Epithelial cell of proximal tubule (primary cell): Measurements from ENCODE around the gene MAP3K13. TPM values are rescaled to one million over a fixed set of nuclear protein-coding genes. Genes with fewer than 3 reads are reported as not detected.

Experiments used
- DNase-seq: peaks from one replicate; pipeline ENCODE4 v3.0.0-alpha.2; 2011; ENCODE audit warnings: low read depth
- H3K4me3 ChIP-seq: 2 replicates; pipeline ENCODE4 v1.5.1; 2011; ENCODE audit warnings: low read depth, mild to moderate bottlenecking, low read length
- CTCF ChIP-seq: conservative IDR thresholded peaks from 2 replicates; pipeline ENCODE4 v1.5.1; 2012; ENCODE audit warnings: low read depth, mild to moderate bottlenecking, low read length
- total RNA-seq: library from RNA; depleted of rRNA; stranded (reverse); fragments of >200 nt; gene quantifications from 2 replicates; pipeline ENCODE4 v1.2.3, GENCODE V29; 2015

Gene MAP3K13
- total RNA-seq, 1 donor from 2014 or later, result 14.5 TPM

GRCh38 chr3:185517387-185518130 is 154.6 kb downstream of the MAP3K13 start:
- no peak for TF ChIP-seq CTCF
- H3K4me3 ChIP-seq, result no peak overlapping the region
- no peak for DNase-seq

- peak; percentile 9 for TF ChIP-seq CTCF
- DNase-seq, result no peak
- H3K4me3 ChIP-seq, result no peak overlapping the region
Observed at GRCh38 chr3:185519021-185519420, 156.1 kb downstream of the MAP3K13 start.

GRCh38 chr3:185521349-185522138 is 158.6 kb downstream of the MAP3K13 start:
- H3K4me3 ChIP-seq, result no peak overlapping the region
- DNase-seq, result no peak
- no peak for TF ChIP-seq CTCF

- no peak for TF ChIP-seq CTCF
- H3K4me3 ChIP-seq, result no peak overlapping the region
- DNase-seq, result no peak
Observed at GRCh38 chr3:185526349-185526951, 163.5 kb downstream of the MAP3K13 start.

- no peak overlapping the region for H3K4me3 ChIP-seq
- TF ChIP-seq CTCF, result no peak
- DNase-seq, result no peak
Observed at GRCh38 chr3:185527364-185527763, 164.4 kb downstream of the MAP3K13 start.

- H3K4me3 ChIP-seq, result no peak overlapping the region
- DNase-seq, result no peak
- TF ChIP-seq CTCF, result no peak
Observed at GRCh38 chr3:185528532-185528931, 165.6 kb downstream of the MAP3K13 start.
